SW 1271 (cell line): ENCODE measurements around the gene SLC25A26.

Experiments
- DNase-seq, 2 experiments: peaks; one replicate each; lab custom pipeline; 2025; lab: John Stamatoyannopoulos, UW

Gene SLC25A26

GRCh38 chr3:66326340-66326739, 105.5 kb downstream of the SLC25A26 start:
- DNase-seq = no peak

- DNase-seq = no peak
These were observed 114.9 kb downstream of the SLC25A26 start for GRCh38 chr3:66335671-66336070.

- no peak for DNase-seq
These were observed 115.5 kb downstream of the SLC25A26 start for GRCh38 chr3:66336333-66336766.

GRCh38 chr3:66338927-66339326, 118.1 kb downstream of the SLC25A26 start:
- no peak for DNase-seq

GRCh38 chr3:66342717-66343356, 122.0 kb downstream of the SLC25A26 start:
- DNase-seq = no peak

- no peak for DNase-seq
These were observed 123.6 kb downstream of the SLC25A26 start for GRCh38 chr3:66344391-66344811.

GRCh38 chr3:66344848-66345578, 124.2 kb downstream of the SLC25A26 start:
- DNase-seq = no peak

- no peak for DNase-seq
These were observed 127.9 kb downstream of the SLC25A26 start for GRCh38 chr3:66348704-66349103.

- no peak for DNase-seq
These were observed 129.8 kb downstream of the SLC25A26 start for GRCh38 chr3:66350601-66351000.

GRCh38 chr3:66353039-66353438, 132.2 kb downstream of the SLC25A26 start:
- DNase-seq = no peak

GRCh38 chr3:66353530-66353929, 132.7 kb downstream of the SLC25A26 start:
- no peak for DNase-seq

GRCh38 chr3:66354001-66354400, 133.2 kb downstream of the SLC25A26 start:
- DNase-seq = no peak

- no peak for DNase-seq
These were observed 134.6 kb downstream of the SLC25A26 start for GRCh38 chr3:66355394-66355793.

- DNase-seq = no peak
These were observed 135.2 kb downstream of the SLC25A26 start for GRCh38 chr3:66355997-66356396.

- DNase-seq = no peak
These were observed 140.6 kb downstream of the SLC25A26 start for GRCh38 chr3:66361356-66361755.

GRCh38 chr3:66362541-66362941, 141.7 kb downstream of the SLC25A26 start:
- no peak for DNase-seq

- no peak for DNase-seq
These were observed 142.3 kb downstream of the SLC25A26 start for GRCh38 chr3:66363148-66363547.

- no peak for DNase-seq
These were observed 144.3 kb downstream of the SLC25A26 start for GRCh38 chr3:66365080-66365479.

GRCh38 chr3:66366747-66367146, 145.9 kb downstream of the SLC25A26 start:
- no peak for DNase-seq

GRCh38 chr3:66367979-66368378, 147.2 kb downstream of the SLC25A26 start:
- no peak for DNase-seq

GRCh38 chr3:66370179-66370578, 149.4 kb downstream of the SLC25A26 start:
- no peak for DNase-seq

GRCh38 chr3:66371432-66371831, 150.6 kb downstream of the SLC25A26 start:
- DNase-seq = no peak

- no peak for DNase-seq
These were observed 152.0 kb downstream of the SLC25A26 start for GRCh38 chr3:66372681-66373350.
